Endothelial cell of umbilical vein (primary cell): Measurements from ENCODE around the gene MPLKIP. TPM values are rescaled to one million over a fixed set of nuclear protein-coding genes. Genes with fewer than 3 reads are reported as not detected.
"Not testable (repeated sequence)": the region's sequence is repeated elsewhere in the genome, so short reads cannot be mapped to it uniquely, and the experiment has no call there.

Experiments used
- BruUV-seq: library from RNA; stranded (reverse); fragments of 400-500 nt; replicated peaks from 2 replicates; lab custom pipeline; 2021; lab: Mats Ljungman, UMichigan
- CTCF ChIA-PET: fragments of 300-600, 350-600 bp; sonication (Branson Sonifier 250); formaldehyde crosslinking; loops from one replicate; lab custom pipeline; 2021; ENCODE audit warnings: antibody characterized with exemption, inconsistent platforms; lab: Charles Lee
- POLR2A ChIA-PET: fragments of 300-600, 350-600 bp; sonication (Branson Sonifier 250); formaldehyde crosslinking; loops from one replicate; lab custom pipeline; 2021; ENCODE audit warnings: antibody characterized with exemption, inconsistent platforms; lab: Charles Lee
- DNase-seq: peaks from one replicate; pipeline ENCODE4 v3.0.0-alpha.2; 2011; ENCODE audit warnings: low read depth, low spot score
- FAIRE-seq: peaks from 2 replicates; lab custom pipeline; 2011; peaks lifted over from hg19 to GRCh38; lab: Jason Lieb, UNC
- H2AFZ ChIP-seq: 2 replicates; pipeline ENCODE4 v1.6.0; 2012; ENCODE audit warnings: low read depth, low read length, control low read depth, inconsistent platforms
- H3K27ac ChIP-seq: 2 replicates; pipeline ENCODE4 v1.5.1; 2011; ENCODE audit warnings: low read depth, mild to moderate bottlenecking, control low read depth, low read length, moderate library complexity; ENCODE audit not compliant: insufficient read depth
- H3K27me3 ChIP-seq, 2 experiments: 2 replicates each; pipeline versions ENCODE4 v1.6.0 to v1.6.1; 2011; ENCODE audit warnings: low read length in 2 of 2, mixed read lengths in 1 of 2; ENCODE audit not compliant: control insufficient read depth in 2 of 2, insufficient read depth in 2 of 2
- H3K36me3 ChIP-seq, 2 experiments: 2 replicates in 1 of 2; 3 replicates in 1 of 2; pipeline ENCODE4 v1.5.1; 2011; ENCODE audit warnings: low read length in 2 of 2, mild to moderate bottlenecking in 1 of 2, moderate library complexity in 1 of 2; ENCODE audit not compliant: control insufficient read depth in 2 of 2, insufficient read depth in 2 of 2; ENCODE audit errors: extremely low read depth in 1 of 2
- H3K4me1 ChIP-seq: 3 replicates; pipeline ENCODE4 v1.5.1; 2011; ENCODE audit warnings: mild to moderate bottlenecking, low read length; ENCODE audit not compliant: control insufficient read depth, insufficient read depth; ENCODE audit errors: extremely low read depth
- H3K4me2 ChIP-seq: 2 replicates; pipeline ENCODE4 v1.6.1; 2011; ENCODE audit warnings: low read length, control low read depth, mixed read lengths; ENCODE audit not compliant: insufficient read depth
- H3K4me3 ChIP-seq, 3 experiments: fragments of 200-600 bp in 1 of 3; sonication (generic), shearing (Covaris generic) in 1 of 3; replicated peaks in 1 of 3; 2 replicates each; pipeline ENCODE4 v1.5.1; 2011 to 2016; ENCODE audit warnings: control low read depth in 3 of 3, low read length in 3 of 3, mild to moderate bottlenecking in 2 of 3, inconsistent platforms in 1 of 3, low read depth in 1 of 3, moderate library complexity in 1 of 3; ENCODE audit not compliant: insufficient read depth in 1 of 3
- H3K79me2 ChIP-seq: 2 replicates; pipeline ENCODE4 v1.6.0; 2012; ENCODE audit warnings: low read length, inconsistent platforms; ENCODE audit not compliant: control insufficient read depth, insufficient read depth
- H3K9ac ChIP-seq: replicated peaks from 2 replicates; pipeline ENCODE3; 2011; ENCODE audit warnings: low read length, control low read depth; ENCODE audit not compliant: insufficient read depth; ENCODE audit errors: extremely low read depth
- H3K9me1 ChIP-seq: replicated peaks from 3 replicates; pipeline ENCODE4 v1.6.0; 2011; ENCODE audit warnings: mild to moderate bottlenecking, low read length; ENCODE audit not compliant: control insufficient read depth, insufficient read depth; ENCODE audit errors: extremely low read depth
- H3K9me3 ChIP-seq: replicated peaks from 2 replicates; pipeline ENCODE4 v1.5.1; 2012; ENCODE audit warnings: low read length, inconsistent platforms; ENCODE audit not compliant: control insufficient read depth, insufficient read depth
- H4K20me1 ChIP-seq: replicated peaks from 2 replicates; pipeline ENCODE3; 2011; ENCODE audit warnings: mild to moderate bottlenecking, low read length; ENCODE audit not compliant: control insufficient read depth, insufficient read depth; ENCODE audit errors: extremely low read depth
- EZH2 ChIP-seq: IDR thresholded peaks from 2 replicates; pipeline ENCODE4 v1.6.1; 2012; ENCODE audit warnings: borderline replicate concordance, low read depth, mild to moderate bottlenecking, moderate library complexity, low read length, inconsistent platforms; ENCODE audit not compliant: severe bottlenecking
- FOS ChIP-seq: IDR thresholded peaks from 2 replicates; pipeline ENCODE4 v1.6.1; 2011; ENCODE audit warnings: mild to moderate bottlenecking, low read length, moderate library complexity, borderline replicate concordance; ENCODE audit not compliant: insufficient read depth
- GATA2 ChIP-seq: IDR thresholded peaks from 2 replicates; pipeline ENCODE4 v1.7.0; 2011; ENCODE audit warnings: low read depth, mild to moderate bottlenecking, moderate library complexity, mixed read lengths, low read length; ENCODE audit not compliant: insufficient read length, insufficient read depth
- JUN ChIP-seq: IDR thresholded peaks from 2 replicates; pipeline ENCODE4 v1.6.1; 2011; ENCODE audit warnings: borderline replicate concordance, low read depth; ENCODE audit not compliant: insufficient read length, insufficient read depth
- MAX ChIP-seq: IDR thresholded peaks from 2 replicates; pipeline ENCODE4 v1.6.1; 2011; ENCODE audit not compliant: insufficient read depth, insufficient read length
- MYC ChIP-seq: IDR thresholded peaks from one replicate; pipeline ENCODE4 v1.6.1; 2011; ENCODE audit warnings: mild to moderate bottlenecking, low read depth, low read length
- POLR2A ChIP-seq: IDR thresholded peaks from 2 replicates; pipeline ENCODE4 v1.6.1; 2012; ENCODE audit warnings: low read depth, mild to moderate bottlenecking, control low read depth, low read length
- POLR2AphosphoS5 ChIP-seq: IDR thresholded peaks from 2 replicates; pipeline ENCODE4 v1.6.1; 2012; ENCODE audit warnings: low read depth, mild to moderate bottlenecking, control low read depth, low read length, moderate library complexity; ENCODE audit not compliant: insufficient read depth
- dilution Hi-C: fragments of 300-500 bp; cut with MboI; formaldehyde crosslinking; loops from one replicate; pipeline ENCODE4 v1.15.0; 2019; ENCODE audit warnings: low sequenced_read_pairs; ENCODE audit not compliant: extremely low pct_ligation_motif_present
- intact Hi-C: fragments of 100-400 bp; cut with micrococcal nuclease; formaldehyde crosslinking; loops from one replicate; pipeline ENCODE4 v1.10.0; 2022
- polyA plus RNA-seq, 4 experiments: library from polyadenylated mRNA; depleted of rRNA in 3 of 4; stranded (reverse) in 3 of 4; unstranded in 1 of 4; fragments of >200 nt; gene quantifications; 2 replicates each; pipeline versions ENCODE4 v1.2.1 to v1.2.3, GENCODE V29; 2011 to 2012; ENCODE audit warnings: missing spikeins in 1 of 4
- total RNA-seq: library from RNA; stranded (reverse); gene quantifications from 2 replicates; pipeline ENCODE4 v1.2.3, GENCODE V29; 2021
- TF ChIP-seq, protein P1 (sequence below), 2 donors: IDR thresholded peaks; 1 replicate in 1 of 2; 2 replicates in 1 of 2; pipeline ENCODE4 v1.5.1; 2011; ENCODE audit warnings: low read length in 2 of 2, mild to moderate bottlenecking in 2 of 2, moderate library complexity in 2 of 2, control low read depth in 1 of 2, inconsistent platforms in 1 of 2, low read depth in 1 of 2; ENCODE audit not compliant: insufficient read depth in 1 of 2; ENCODE audit errors: extremely low read depth in 1 of 2

Gene MPLKIP
- total and polyA plus RNA-seq, 2 donors (not counting 3 experiments of a cell fraction or from before 2014, with no cell fraction given) = 40.9 to 56.4 TPM

DNA sequence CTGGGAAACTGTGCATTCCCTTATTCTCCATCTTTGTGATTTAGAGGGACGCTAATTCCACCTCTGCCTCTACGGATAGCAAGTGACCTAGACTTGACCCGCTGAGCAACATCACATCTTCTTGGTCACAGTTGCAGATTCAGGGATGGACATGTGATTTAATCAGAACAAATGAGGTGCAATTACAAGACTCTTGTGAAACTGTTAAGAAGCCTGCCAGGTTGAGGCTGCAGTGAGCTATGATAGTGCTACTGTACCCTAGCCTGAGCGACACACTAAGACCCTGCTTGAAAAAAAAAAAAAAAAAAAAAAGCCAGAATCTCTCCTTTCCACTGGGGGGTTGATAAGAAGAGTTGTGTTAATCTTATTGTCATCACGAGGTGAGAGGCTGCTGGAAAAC lies 14.4 kb downstream of the MPLKIP start:
- Histone ChIP-seq H3K4me1 (no peaks in the 10 kb centered on the region), H3K4me2 (no peak overlapping the region), H4K20me1 (no peaks in the 10 kb centered on the region), H3K9ac (no peak overlapping the region), H3K4me3 (no peak overlapping the region), H2AFZ (no peak overlapping the region), H3K27ac (no peak overlapping the region), H3K27me3 (no peaks in the 10 kb centered on the region), H3K9me3 (no peaks in the 10 kb centered on the region), H3K9me1 (peaks cover 2% of the 10 kb centered on the region), H3K36me3 (no peaks in the 10 kb centered on the region), H3K79me2 (peaks cover 2% of the 10 kb centered on the region)
- FAIRE-seq (no peak), DNase-seq (no peak)
- dilution Hi-C loops (no loop called here), intact Hi-C loops (no loop called here)
- no TSS peak for BruUV-seq
- ChIA-PET POLR2A (interaction anchor here (0.7 kb wide), 1 partner anchor 481 kb away, joined by 3 read pairs; no protein-coding TSS in a partner anchor), CTCF (no interaction called here)
- TF ChIP-seq, protein P1, sequence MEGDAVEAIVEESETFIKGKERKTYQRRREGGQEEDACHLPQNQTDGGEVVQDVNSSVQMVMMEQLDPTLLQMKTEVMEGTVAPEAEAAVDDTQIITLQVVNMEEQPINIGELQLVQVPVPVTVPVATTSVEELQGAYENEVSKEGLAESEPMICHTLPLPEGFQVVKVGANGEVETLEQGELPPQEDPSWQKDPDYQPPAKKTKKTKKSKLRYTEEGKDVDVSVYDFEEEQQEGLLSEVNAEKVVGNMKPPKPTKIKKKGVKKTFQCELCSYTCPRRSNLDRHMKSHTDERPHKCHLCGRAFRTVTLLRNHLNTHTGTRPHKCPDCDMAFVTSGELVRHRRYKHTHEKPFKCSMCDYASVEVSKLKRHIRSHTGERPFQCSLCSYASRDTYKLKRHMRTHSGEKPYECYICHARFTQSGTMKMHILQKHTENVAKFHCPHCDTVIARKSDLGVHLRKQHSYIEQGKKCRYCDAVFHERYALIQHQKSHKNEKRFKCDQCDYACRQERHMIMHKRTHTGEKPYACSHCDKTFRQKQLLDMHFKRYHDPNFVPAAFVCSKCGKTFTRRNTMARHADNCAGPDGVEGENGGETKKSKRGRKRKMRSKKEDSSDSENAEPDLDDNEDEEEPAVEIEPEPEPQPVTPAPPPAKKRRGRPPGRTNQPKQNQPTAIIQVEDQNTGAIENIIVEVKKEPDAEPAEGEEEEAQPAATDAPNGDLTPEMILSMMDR (IDR thresholded peaks at IDR 0.05; ENCODE audit: extremely low read depth in 1 of 2, insufficient read depth in 1 of 2, low read depth in 1 of 2, low read length in 2 of 2) = no peak
- TF ChIP-seq EZH2 = no peak
- no peak for TF ChIP-seq FOS
- TF ChIP-seq POLR2A = no peak
- TF ChIP-seq MYC = no peak
- TF ChIP-seq POLR2AphosphoS5 = no peak
- TF ChIP-seq MAX = no peak
- no peak for TF ChIP-seq GATA2
- TF ChIP-seq JUN = no peak

GRCh38 chr7:40118201-40118600 lies 16.2 kb downstream of the MPLKIP start:
- H3K9me1 ChIP-seq, H3K36me3 ChIP-seq, FAIRE-seq, H2AFZ ChIP-seq, intact Hi-C loops, H3K27ac ChIP-seq, H3K27me3 ChIP-seq, H3K4me2 ChIP-seq, DNase-seq, H3K4me1 ChIP-seq, H3K79me2 ChIP-seq, POLR2A ChIA-PET, dilution Hi-C loops, H3K9ac ChIP-seq, H3K4me3 ChIP-seq, H3K9me3 ChIP-seq, BruUV-seq, H4K20me1 ChIP-seq: not testable (repeated sequence)
- CTCF ChIA-PET = interaction anchor here (0.6 kb wide), 1 partner anchor 1464 kb away, joined by 3 read pairs; no protein-coding TSS in a partner anchor

DNA sequence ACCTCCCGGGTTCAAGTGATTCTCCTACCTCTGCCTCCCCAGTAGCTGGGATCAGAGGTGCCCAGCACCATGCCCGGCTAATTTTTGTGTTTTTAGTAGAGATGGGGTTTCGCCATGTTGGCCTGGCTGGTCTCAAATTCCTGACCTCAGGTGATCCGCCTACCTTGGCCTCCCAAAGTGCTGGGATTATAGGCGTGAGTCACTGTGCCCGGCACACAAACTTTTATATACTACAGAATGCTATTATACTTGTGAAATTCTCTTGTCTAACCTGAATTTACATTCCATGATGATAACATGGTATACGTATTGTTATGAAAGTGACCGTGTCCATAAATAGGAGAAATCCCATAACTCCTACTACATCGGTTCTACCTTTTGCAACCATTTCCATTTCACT lies 17.2 kb downstream of the MPLKIP start:
- not testable (repeated sequence) for BruUV-seq

More for the DNA sequence above, 17.2 kb downstream of the MPLKIP start:
- FAIRE-seq, H3K36me3 ChIP-seq, dilution Hi-C loops, H3K79me2 ChIP-seq, H3K4me1 ChIP-seq, H3K27ac ChIP-seq, intact Hi-C loops, H3K27me3 ChIP-seq, H3K9ac ChIP-seq, H3K4me2 ChIP-seq, DNase-seq, H3K4me3 ChIP-seq, H3K9me3 ChIP-seq, H4K20me1 ChIP-seq, H2AFZ ChIP-seq, H3K9me1 ChIP-seq, POLR2A ChIA-PET: not testable (repeated sequence)
- CTCF ChIA-PET = interaction anchor here (0.9 kb wide), 1 partner anchor 16 kb away, joined by 4 read pairs; no protein-coding TSS in a partner anchor
